DND-41 (cell line): ENCODE data around the gene RBMX.

ENCODE experiments used
- CTCF ChIP-seq: IDR thresholded peaks from 2 replicates; pipeline ENCODE4 v1.5.1; 2012; ENCODE audit warnings: borderline replicate concordance, low read length, moderate library complexity, mild to moderate bottlenecking; ENCODE audit not compliant: poor library complexity, severe bottlenecking; ENCODE audit errors: extremely low read depth
- EZH2 ChIP-seq: IDR thresholded peaks from 3 replicates; pipeline ENCODE4 v1.6.1; 2012; ENCODE audit warnings: borderline replicate concordance, low read depth, mild to moderate bottlenecking, moderate library complexity, low read length, inconsistent platforms; ENCODE audit not compliant: severe bottlenecking

GRCh38 chrX:136850441-136851175 lies 29.9 kb downstream of the RBMX start:
- TF ChIP-seq CTCF (no peak), EZH2 (no peak)
